Renal pelvis (tissue), 4 donors: ENCODE data around the gene MERTK. TPM values are rescaled to one million over a fixed set of nuclear protein-coding genes. Genes with fewer than 3 reads are reported as not detected.
"Not testable (repeated sequence)": the region's sequence is repeated elsewhere in the genome, so short reads cannot be mapped to it uniquely, and the experiment has no call there.

Experiments
- DNase-seq: peaks from one replicate; pipeline ENCODE4 v3.0.0-alpha.2; 2013
- polyA plus RNA-seq, 3 donors: library from polyadenylated mRNA; unstranded; fragments of 120-200 nt; gene quantifications; one replicate each; pipeline ENCODE4 v1.2.1, GENCODE V29; 2013; ENCODE audit not compliant: insufficient read length in 3 of 3

The MERTK gene
- polyA plus RNA-seq, 3 donors: 18.3 to 24.4 (median 19.9) TPM

DNA sequence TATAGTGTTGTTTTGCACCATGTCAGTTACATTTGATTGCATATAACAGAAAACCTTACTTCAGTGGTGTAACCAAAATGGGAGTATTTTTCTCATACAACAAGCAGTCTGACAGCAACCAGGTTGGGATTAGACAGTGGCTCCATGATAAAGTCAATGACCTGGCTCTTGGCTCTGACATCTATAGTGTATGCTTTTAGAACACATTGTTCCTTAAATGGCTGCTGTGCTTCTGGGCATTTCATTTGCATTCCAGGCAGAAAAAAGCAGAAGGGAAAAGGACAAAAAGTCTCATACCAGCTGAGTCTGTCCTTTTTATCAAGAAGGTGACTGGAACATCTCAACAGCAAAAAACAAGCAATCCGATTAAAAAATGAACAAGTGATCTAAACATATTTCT is 10.2 kb downstream of the MERTK start:
- no peak for DNase-seq

- DNase-seq: no peak
Observed at GRCh38 chr2:111909079-111909478, 10.7 kb downstream of the MERTK start.

GRCh38 chr2:111909997-111910396 is 11.6 kb downstream of the MERTK start:
- DNase-seq: not testable (repeated sequence)

DNA sequence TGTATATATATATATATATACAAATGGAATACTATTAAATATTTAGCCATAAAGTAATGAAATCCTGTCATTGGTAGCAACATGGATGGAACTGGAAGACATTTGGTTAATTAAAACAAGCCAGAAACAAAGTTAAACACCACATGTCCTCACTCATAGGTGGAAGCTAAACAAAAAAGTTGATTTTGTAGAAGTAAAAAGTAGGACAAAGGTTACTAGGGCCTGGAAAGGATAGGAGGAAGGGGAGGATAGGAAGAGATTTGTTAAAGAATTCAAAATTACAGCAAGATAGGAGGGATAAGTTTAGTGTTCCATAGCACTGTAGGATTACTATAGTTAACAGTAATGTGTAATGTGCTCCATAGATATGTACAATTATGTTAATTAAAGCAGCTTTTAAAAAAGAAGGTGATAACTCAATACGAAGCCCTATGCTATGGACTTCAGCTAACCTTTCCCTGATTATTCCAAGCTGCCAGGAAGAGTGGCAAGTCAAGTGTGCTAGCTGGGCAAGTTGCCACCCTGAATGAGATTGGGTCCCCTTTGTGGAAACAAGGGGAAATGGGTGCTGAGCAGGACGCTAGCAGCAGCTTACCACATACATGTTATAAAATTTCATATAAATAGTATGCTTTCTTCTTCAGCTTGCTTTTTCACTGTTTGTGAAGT is 12.3 kb downstream of the MERTK start:
- DNase-seq: no peak

DNA sequence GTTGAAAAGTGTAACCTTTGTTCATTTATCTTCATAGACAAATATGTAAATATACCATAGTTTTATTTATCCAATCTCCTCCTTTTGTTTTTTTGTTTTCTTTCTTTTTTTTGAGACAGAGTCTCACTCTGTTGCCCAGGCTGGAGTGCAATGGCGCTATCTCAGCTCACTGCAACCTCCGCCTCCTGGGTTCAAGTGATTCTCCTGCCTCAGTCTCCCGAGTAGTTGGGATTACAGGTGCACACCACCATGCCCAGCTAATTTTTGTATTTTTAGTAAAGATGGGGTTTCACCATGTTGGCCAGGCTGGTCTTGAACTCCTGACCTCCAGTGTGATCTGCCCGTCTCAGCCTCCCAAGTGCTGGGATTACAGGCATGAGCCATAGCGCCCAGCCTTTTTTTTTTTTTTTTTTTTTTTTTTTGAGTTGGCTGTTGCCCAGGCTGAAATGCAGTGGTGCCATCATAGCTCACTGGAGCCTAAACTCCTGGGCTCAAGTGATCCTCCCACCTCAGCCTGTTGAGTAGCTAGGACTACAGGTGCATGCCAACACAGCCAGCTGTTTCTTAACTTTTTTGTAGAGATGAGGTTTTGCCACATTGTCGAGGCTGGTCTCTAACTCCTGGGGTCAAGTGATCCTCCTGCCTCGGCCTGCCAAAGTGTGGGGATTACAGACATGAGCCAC is 13.0 kb downstream of the MERTK start:
- DNase-seq: not testable (repeated sequence)

DNA sequence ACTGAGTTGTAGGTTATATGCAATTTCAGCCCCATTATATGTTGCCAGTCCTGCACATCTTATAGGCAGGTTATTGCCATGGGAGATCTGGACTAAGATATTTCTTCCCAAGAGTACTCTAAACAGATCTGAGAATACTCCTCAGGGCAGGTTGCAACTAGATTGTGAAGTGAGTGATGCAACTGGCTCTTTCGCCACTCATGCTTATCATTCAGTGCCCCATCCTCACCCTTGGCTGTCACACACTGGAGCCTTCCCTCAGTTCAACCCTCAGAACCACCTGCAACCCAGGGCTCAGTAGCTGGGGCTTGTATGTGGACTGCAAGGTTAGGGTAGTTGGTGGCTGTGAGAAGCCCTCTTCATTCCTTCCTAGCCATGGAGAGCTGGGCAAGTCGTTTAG is 14.1 kb downstream of the MERTK start:
- no peak for DNase-seq

DNA sequence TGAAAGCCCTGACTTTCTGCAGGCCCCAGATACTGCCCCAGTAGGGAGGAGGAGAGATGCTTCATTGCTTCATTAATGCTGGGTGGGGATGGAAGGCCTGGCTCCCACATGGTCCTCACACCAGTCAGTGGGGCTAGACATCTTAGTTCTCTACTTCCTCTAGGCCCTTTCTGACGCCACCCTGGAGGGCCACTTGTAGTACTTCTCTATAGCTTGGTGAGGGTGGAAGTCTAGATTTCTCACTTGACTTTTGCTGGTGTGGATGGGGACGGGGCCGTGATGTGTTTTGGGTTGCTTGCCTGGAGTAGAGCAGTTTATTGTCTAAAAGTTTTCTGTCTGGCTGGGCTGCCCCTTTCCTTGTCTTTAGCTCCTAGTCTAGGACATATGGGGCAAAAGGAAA is 18.7 kb downstream of the MERTK start:
- no peak for DNase-seq

GRCh38 chr2:111918383-111918806 is 20.0 kb downstream of the MERTK start:
- no peak for DNase-seq

GRCh38 chr2:111919365-111919764 is 21.0 kb downstream of the MERTK start:
- DNase-seq: no peak

DNA sequence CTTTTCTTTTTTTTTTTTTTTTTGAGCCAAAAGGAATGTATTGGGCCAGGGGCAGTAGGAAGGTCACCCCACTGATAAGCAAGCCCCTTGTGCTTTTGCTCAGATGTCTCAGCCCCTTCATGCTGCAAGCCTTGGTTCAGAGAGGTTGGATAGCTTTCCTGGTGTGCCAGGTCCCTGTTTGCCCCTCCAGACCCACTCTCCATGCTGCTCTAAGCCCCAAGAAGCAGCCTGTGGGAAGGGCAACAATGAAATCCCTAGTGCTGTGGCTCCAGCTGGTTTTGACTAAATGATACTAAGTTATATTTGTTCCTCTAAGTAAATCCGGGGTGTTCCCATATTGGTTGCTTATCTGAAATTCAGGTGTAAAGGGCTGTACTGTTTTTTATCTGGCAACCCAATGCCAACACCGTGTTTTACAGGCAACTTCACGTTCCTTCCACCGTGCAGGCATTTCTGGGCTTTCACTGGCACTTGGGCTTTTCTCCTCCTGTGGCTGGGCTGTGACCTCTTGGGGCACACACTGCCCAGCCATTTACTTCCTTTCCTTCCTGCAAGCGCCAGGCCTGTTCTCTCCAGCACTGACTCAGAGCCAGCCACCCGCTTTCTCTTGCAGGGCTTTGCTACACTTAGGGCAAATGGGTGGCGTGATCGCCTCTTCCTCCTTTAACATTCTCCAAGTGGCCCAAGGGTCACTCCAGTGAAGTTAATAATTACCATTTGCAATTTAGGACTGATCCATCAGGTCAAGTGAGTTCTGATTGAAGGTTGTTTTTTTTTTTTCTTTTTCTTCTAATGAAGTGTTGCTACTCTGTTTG is 21.6 kb downstream of the MERTK start:
- no peak for DNase-seq

DNA sequence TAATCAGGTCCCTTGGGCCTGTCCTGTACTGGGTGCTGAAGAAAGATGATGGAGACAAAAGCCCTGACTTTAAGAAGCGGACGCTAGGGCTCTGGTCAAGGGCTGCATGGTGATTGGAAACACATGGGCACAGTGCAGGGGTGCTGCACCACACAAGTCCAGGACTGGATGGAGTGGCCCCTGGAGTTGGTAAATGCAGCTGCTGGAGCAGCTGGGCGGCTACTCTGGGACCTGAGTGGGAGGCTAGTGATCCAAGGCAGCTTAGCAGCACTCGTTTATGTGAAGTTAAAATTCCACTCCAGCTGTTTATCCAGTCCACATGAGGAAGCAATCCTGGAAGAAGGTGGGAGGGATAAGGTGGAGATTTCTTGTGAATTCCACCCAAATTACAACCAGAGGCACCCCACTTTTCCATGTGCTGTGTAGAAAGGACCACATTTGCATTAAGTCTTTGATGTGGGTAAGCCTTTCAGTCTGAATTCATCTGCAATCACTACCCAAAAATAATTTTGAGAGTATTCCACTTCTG is 24.9 kb downstream of the MERTK start:
- DNase-seq: no peak

GRCh38 chr2:111924617-111925107 is 26.3 kb downstream of the MERTK start:
- DNase-seq: no peak

- no peak for DNase-seq
Observed at GRCh38 chr2:111927723-111928122, 29.3 kb downstream of the MERTK start.

DNA sequence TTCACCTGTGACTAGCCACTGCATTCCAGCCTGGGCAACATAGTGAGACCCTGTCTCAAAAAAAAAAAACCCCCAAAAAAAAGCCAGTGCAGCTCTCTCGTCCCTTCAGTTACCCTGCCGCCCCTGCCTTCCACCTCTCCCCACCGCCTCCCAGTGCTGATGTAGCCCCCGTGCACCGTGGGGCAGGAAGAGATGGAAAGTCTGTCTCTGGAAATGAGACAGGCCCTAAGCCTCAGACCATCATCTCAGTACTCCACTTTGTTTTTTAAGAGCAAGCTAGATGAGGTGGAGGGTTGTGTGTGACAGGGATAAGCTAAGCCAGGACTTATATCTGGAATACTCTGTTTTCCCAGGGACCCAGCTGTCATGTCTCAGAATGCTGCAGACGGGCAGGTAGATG is 32.0 kb downstream of the MERTK start:
- no peak for DNase-seq

DNA sequence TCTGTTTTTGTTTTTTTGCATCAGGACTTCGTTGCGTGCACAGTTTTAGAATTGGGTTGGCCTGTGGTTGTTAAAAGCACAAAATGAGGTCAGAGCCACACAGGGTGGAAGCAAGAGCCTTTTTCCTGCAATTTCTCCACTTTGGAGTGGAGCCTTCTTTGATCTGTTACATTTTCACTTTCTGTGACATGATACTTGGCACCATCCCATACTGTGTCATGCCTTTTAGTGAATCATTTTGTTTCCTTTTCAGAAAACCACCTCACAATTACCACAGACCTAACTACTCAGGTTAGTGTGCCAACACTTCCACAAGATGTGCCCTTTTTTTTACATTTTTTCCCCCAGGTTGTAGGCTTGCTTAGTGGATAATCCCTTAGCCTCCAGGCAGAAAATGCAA is 32.5 kb downstream of the MERTK start:
- no peak for DNase-seq

GRCh38 chr2:111932841-111933291 is 34.5 kb downstream of the MERTK start:
- no peak for DNase-seq

- not testable (repeated sequence) for DNase-seq
Observed at GRCh38 chr2:111933900-111934299, 35.5 kb downstream of the MERTK start.

DNA sequence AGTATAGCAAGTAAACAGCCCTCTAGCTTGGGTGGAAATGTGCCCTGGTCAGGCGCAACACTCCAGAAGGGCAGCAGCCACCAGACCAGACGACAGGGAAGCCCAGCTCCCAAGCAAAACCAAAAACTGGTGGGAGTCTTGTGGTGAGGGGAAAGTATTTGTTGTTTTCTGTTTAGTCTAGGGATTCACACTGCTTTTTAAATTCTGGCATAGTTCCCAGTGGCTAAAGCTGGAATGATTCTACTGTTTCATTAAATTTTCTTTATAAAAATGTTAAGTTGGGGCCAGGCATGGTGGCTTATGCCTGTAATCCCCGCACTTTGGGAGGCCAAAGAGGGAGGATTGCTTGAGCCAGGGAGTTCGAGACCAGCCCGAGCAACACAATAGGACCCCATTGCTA is 38.5 kb downstream of the MERTK start:
- DNase-seq: no peak

DNA sequence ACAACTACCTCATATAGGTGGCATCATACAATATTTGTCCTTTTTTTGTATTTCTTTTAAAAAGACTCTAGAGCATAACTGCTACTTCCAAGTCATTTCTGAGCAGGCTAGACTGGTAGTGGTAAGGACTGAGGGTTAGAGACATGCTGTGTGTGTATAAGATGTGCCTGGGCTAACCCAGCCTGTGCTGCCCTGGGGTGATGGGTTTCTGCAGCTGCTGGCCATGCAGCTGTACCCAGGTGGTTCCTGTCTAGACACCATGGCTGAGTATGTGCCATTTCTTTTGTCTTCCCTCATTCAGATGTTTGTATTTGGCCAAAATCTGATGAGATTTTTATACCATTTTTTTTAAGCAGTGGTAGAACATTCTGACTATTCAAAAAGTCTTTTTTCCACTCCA is 40.0 kb downstream of the MERTK start:
- no peak for DNase-seq

- DNase-seq: no peak
Observed at GRCh38 chr2:111940333-111941196, 42.2 kb downstream of the MERTK start.

- DNase-seq: no peak
Observed at GRCh38 chr2:111941531-111941930, 43.1 kb downstream of the MERTK start.
